B cell (primary cell): Measurements from ENCODE around the gene KRTAP10-1. TPM values are rescaled to one million over a fixed set of nuclear protein-coding genes. Genes with fewer than 3 reads are reported as not detected.
"Not testable (repeated sequence)": the region's sequence is repeated elsewhere in the genome, so short reads cannot be mapped to it uniquely, and the experiment has no call there.

Experiments
- ATAC-seq: fragments of 200-7000 bp; cut with Tn5 transposase; one replicate; pipeline ENCODE4 v1.10.0; 2021; ENCODE audit warnings: low read depth, mild to moderate bottlenecking, moderate number of reproducible peaks, moderate library complexity
- CTCF ChIA-PET: fragments of 350-600 bp; sonication (Branson Sonifier 250); formaldehyde crosslinking; loops from one replicate; lab custom pipeline; 2021; ENCODE audit warnings: antibody characterized with exemption, inconsistent platforms; lab: Charles Lee
- POLR2A ChIA-PET: fragments of 350-600 bp; sonication (Branson Sonifier 250); formaldehyde crosslinking; loops from one replicate; lab custom pipeline; 2021; ENCODE audit warnings: antibody characterized with exemption; lab: Charles Lee
- DNase-seq: peaks from one replicate; pipeline ENCODE4 v3.0.0; 2013
- H2AFZ ChIP-seq: 2 replicates; pipeline ENCODE4 v1.6.1; 2012; ENCODE audit warnings: mild to moderate bottlenecking, low read depth, low read length; ENCODE audit not compliant: insufficient read depth, poor library complexity, severe bottlenecking
- H3K27ac ChIP-seq, 2 donors: 1 replicate in 1 of 2; 2 replicates in 1 of 2; pipeline ENCODE4 v1.5.1; 2012 to 2013; ENCODE audit warnings: low read length in 2 of 2, mild to moderate bottlenecking in 2 of 2, moderate library complexity in 1 of 2
- H3K27me3 ChIP-seq, 4 experiments: fragments of 200-600 bp in 1 of 4; sonication (generic) in 1 of 4; replicated peaks in 1 of 4; 1 replicate in 2 of 4; 2 replicates in 2 of 4; pipeline versions ENCODE4 v1.6.1 to v1.7.0; 2013 to 2016; ENCODE audit warnings: low read length in 3 of 4, mild to moderate bottlenecking in 2 of 4, mixed read lengths in 1 of 4, moderate library complexity in 1 of 4; ENCODE audit not compliant: insufficient read depth in 4 of 4, control insufficient read depth in 3 of 4; ENCODE audit errors: control extremely low read depth in 1 of 4
- H3K36me3 ChIP-seq, 2 experiments: replicated peaks in 1 of 2; 1 replicate in 1 of 2; 2 replicates in 1 of 2; pipeline versions ENCODE4 v1.6.1 to v1.7.1; 2013; ENCODE audit warnings: low read length in 1 of 2; ENCODE audit not compliant: insufficient read depth in 2 of 2, control insufficient read depth in 1 of 2; ENCODE audit errors: control extremely low read depth in 1 of 2, extremely low read depth in 1 of 2
- H3K4me1 ChIP-seq, 2 donors: fragments of 200-600 bp in 1 of 2; sonication (generic) in 1 of 2; 1 replicate in 1 of 2; 2 replicates in 1 of 2; pipeline versions ENCODE4 v1.5.1 to v1.6.1; 2013 to 2017; ENCODE audit warnings: low read length in 2 of 2; ENCODE audit not compliant: control insufficient read depth in 2 of 2, insufficient read depth in 2 of 2
- H3K4me2 ChIP-seq: replicated peaks from 2 replicates; pipeline ENCODE3; 2012; ENCODE audit warnings: mild to moderate bottlenecking, low read depth, low read length; ENCODE audit not compliant: poor library complexity, severe bottlenecking
- H3K4me3 ChIP-seq, 5 experiments: fragments of 200-600 bp in 1 of 5; sonication (generic) in 1 of 5; 1 replicate in 3 of 5; 2 replicates in 2 of 5; pipeline versions ENCODE4 v1.5.1 to v1.7.0; 2011 to 2016; ENCODE audit warnings: low read length in 4 of 5, mild to moderate bottlenecking in 4 of 5, low read depth in 2 of 5, control low read depth in 1 of 5, moderate library complexity in 1 of 5; ENCODE audit not compliant: insufficient read depth in 1 of 5; ENCODE audit errors: control extremely low read depth in 1 of 5, extremely low read depth in 1 of 5
- H3K79me2 ChIP-seq: fragments of 200-600 bp; sonication (generic); one replicate; pipeline ENCODE4 v1.6.0; 2016; ENCODE audit warnings: low read length; ENCODE audit not compliant: control insufficient read depth, insufficient read depth
- H3K9ac ChIP-seq: fragments of 200-600 bp; sonication (generic); 2 replicates; pipeline ENCODE4 v1.6.1; 2017; ENCODE audit warnings: mild to moderate bottlenecking, low read length, moderate library complexity
- H3K9me3 ChIP-seq, 3 donors: one replicate each; pipeline versions ENCODE4 v1.6.1 to v1.7.1; 2013; ENCODE audit warnings: low read length in 2 of 3; ENCODE audit not compliant: control insufficient read depth in 2 of 3, insufficient read depth in 1 of 3; ENCODE audit errors: control extremely low read depth in 1 of 3
- H4K20me1 ChIP-seq: 2 replicates; pipeline ENCODE4 v1.6.0; 2012; ENCODE audit warnings: mild to moderate bottlenecking, low read length; ENCODE audit not compliant: insufficient read depth, control insufficient read depth, poor library complexity, severe bottlenecking
- H3K27ac Mint-ChIP-seq: one replicate; pipeline ENCODE4 v1.8.0; 2021; ENCODE audit warnings: mixed read lengths
- H3K27me3 Mint-ChIP-seq: one replicate; pipeline ENCODE4 v1.8.0; 2021; ENCODE audit warnings: mixed read lengths
- H3K4me1 Mint-ChIP-seq: one replicate; pipeline ENCODE4 v1.8.0; 2021; ENCODE audit warnings: mixed read lengths
- H3K4me3 Mint-ChIP-seq: one replicate; pipeline ENCODE4 v1.8.0; 2021; ENCODE audit warnings: mixed read lengths
- H3K9me3 Mint-ChIP-seq: one replicate; pipeline ENCODE4 v1.8.0; 2022; ENCODE audit warnings: mixed read lengths; ENCODE audit not compliant: insufficient read depth
- EZH2 ChIP-seq: IDR thresholded peaks from 2 replicates; pipeline ENCODE4 v1.6.1; 2012; ENCODE audit warnings: borderline replicate concordance, low read depth, mild to moderate bottlenecking, moderate library complexity, low read length; ENCODE audit not compliant: insufficient read depth, poor library complexity, severe bottlenecking
- WGBS: methylation state at CpG from one replicate; pipeline ENCODE4 v1.1.5; 2013; ENCODE audit warnings: missing lambda C conversion rate; ENCODE audit not compliant: insufficient coverage; 5-methylcytosine and 5-hydroxymethylcytosine counted together
- intact Hi-C: fragments of 100-400 bp; cut with micrococcal nuclease; formaldehyde crosslinking; loops from one replicate; pipeline ENCODE4 v1.10.0; 2022
- polyA plus RNA-seq: library from polyadenylated mRNA; depleted of rRNA; stranded (reverse); fragments of >200 nt; gene quantifications from 2 replicates; pipeline ENCODE4 v1.2.3, GENCODE V29; 2012
- total RNA-seq, 2 donors: library from RNA; stranded (reverse); fragments of 120-200 nt in 1 of 2; gene quantifications; 1 replicate in 1 of 2; 2 replicates in 1 of 2; pipeline versions ENCODE4 v1.2.3 to v1.2.4, GENCODE V29; 2013 to 2022
- TF ChIP-seq, protein P1 (sequence below): fragments of 200-600 bp; IDR thresholded peaks from one replicate; pipeline ENCODE4 v1.8.0; 2022; ENCODE audit warnings: antibody characterized with exemption, mild to moderate bottlenecking

The KRTAP10-1 gene
- total and polyA plus RNA-seq, 2 donors (not counting 1 experiment from before 2014, with no cell fraction given), result not detected

DNA sequence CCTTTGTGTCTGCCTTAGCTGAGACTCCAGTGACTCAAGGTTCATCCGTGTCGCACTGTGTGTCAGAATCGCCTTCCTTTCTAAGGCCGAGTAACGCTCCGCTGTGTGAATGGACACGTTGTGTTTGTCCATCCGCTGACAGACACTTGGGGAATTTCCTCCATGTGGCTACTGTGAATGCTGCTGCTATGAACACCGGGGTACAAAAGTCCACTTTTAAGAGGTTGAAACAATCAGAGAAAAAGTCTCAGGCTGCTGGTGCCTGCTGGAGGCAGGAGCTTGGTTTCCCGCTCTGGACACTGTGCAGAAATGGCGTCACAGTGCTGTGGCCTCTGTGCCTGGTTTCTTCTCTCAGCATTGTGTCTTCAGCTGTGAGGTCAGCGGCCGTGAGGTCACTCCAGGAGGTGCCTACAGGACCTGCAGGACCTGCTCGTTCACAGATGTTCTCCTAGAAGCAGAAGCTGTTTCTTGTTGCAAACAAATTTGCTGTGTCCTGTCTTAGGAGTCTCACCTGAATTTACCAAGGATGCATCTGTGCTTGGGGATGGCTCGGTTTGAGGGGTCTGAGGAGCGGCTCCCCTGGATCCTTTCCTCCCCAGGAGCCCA lies 34.2 kb downstream of the KRTAP10-1 start:
- H3K27ac Mint-ChIP-seq, result no peak overlapping the region
- no peak overlapping the region for H3K4me3 Mint-ChIP-seq
- CTCF ChIA-PET, result interaction anchor here (1.2 kb wide), 1 partner anchor 288 kb away, joined by 4 read pairs; no protein-coding TSS in a partner anchor
- TF ChIP-seq EZH2, result no peak
- 90% methylated on average over 16 of the region's 16 CpGs for WGBS
- H3K4me3 ChIP-seq, result no peak overlapping the region
- H4K20me1 ChIP-seq, result no peaks in the 10 kb centered on the region
- peaks cover 7% of the 10 kb centered on the region for H3K4me1 Mint-ChIP-seq
- H3K27ac ChIP-seq, result no peak overlapping the region
- H3K27me3 ChIP-seq, result peaks cover 0 to 9% (median 4%) of the 10 kb centered on the region in 4 experiments
- H3K4me1 ChIP-seq, result peaks cover 12 to 20% of the 10 kb centered on the region in 2 donors
- ATAC-seq, result no peak
- no peak overlapping the region for H3K9ac ChIP-seq
- no peak overlapping the region for H3K4me2 ChIP-seq
- no peaks in the 10 kb centered on the region for H3K9me3 Mint-ChIP-seq
- POLR2A ChIA-PET, result no interaction called here
- H3K27me3 Mint-ChIP-seq, result peaks cover 10% of the 10 kb centered on the region
- intact Hi-C loops, result no loop called here
- DNase-seq, result no peak
- no peaks in the 10 kb centered on the region for H3K79me2 ChIP-seq
- no peaks in the 10 kb centered on the region for H3K36me3 ChIP-seq
- H2AFZ ChIP-seq, result no peak overlapping the region
- H3K9me3 ChIP-seq, result peaks cover 0 to 3% (median 0%) of the 10 kb centered on the region in 3 donors

DNA sequence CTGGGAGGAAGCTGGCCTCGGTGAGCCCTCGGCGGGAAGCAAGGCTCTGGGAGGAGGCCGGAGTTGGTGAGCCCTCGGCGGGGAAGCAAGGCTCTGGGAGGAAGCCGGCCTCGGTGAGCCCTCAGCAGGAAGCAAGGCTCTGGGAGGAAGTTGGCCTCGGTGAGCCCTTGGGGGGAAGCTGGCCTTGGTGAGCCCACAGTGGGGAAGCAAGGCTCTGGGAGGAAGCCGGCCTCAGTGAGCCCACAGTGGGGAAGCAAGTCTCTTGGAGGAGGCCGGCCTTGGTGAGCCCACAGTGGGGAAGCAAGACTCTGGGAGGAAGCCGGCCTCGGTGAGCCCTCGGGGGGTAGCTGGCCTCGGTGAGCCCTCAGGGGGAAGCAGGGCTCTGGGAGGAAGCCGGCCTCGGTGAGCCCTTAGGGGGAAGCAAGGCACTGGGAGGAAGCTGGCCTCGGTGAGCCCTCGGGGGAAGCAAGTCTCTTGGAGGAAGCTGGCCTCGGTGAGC lies 36.0 kb downstream of the KRTAP10-1 start:
- Mint-ChIP-seq H3K4me1 (peaks cover 3% of the 10 kb centered on the region), H3K9me3 (no peaks in the 10 kb centered on the region), H3K4me3 (no peak overlapping the region), H3K27me3 (peaks cover 6% of the 10 kb centered on the region), H3K27ac (no peak overlapping the region)
- peak; percentile 29 for DNase-seq
- no peak overlapping the region for H3K4me3 ChIP-seq
- no peaks in the 10 kb centered on the region for H3K36me3 ChIP-seq
- CTCF ChIA-PET, result no interaction called here
- peak overlapping the region in 1 of 2 donors; percentile 46 for H3K27ac ChIP-seq
- no peak for ATAC-seq
- intact Hi-C loops, result no loop called here
- H2AFZ ChIP-seq, result peak overlapping the region; percentile 65
- H4K20me1 ChIP-seq, result no peaks in the 10 kb centered on the region
- 14% methylated on average over 20 of the region's 20 CpGs for WGBS
- POLR2A ChIA-PET, result interaction anchor here (0.9 kb wide), 1 partner anchor 666 kb away, joined by 3 read pairs; no protein-coding TSS in a partner anchor
- no peak overlapping the region for H3K9ac ChIP-seq
- no peaks in the 10 kb centered on the region for H3K9me3 ChIP-seq
- no peak overlapping the region for H3K4me2 ChIP-seq
- no peaks in the 10 kb centered on the region for H3K79me2 ChIP-seq
- peaks cover 0 to 6% (median 0%) of the 10 kb centered on the region in 4 experiments for H3K27me3 ChIP-seq
- peaks cover 6 to 12% of the 10 kb centered on the region in 2 donors for H3K4me1 ChIP-seq
- TF ChIP-seq, protein P1, sequence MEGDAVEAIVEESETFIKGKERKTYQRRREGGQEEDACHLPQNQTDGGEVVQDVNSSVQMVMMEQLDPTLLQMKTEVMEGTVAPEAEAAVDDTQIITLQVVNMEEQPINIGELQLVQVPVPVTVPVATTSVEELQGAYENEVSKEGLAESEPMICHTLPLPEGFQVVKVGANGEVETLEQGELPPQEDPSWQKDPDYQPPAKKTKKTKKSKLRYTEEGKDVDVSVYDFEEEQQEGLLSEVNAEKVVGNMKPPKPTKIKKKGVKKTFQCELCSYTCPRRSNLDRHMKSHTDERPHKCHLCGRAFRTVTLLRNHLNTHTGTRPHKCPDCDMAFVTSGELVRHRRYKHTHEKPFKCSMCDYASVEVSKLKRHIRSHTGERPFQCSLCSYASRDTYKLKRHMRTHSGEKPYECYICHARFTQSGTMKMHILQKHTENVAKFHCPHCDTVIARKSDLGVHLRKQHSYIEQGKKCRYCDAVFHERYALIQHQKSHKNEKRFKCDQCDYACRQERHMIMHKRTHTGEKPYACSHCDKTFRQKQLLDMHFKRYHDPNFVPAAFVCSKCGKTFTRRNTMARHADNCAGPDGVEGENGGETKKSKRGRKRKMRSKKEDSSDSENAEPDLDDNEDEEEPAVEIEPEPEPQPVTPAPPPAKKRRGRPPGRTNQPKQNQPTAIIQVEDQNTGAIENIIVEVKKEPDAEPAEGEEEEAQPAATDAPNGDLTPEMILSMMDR, result no peak
- TF ChIP-seq EZH2, result no peak

DNA sequence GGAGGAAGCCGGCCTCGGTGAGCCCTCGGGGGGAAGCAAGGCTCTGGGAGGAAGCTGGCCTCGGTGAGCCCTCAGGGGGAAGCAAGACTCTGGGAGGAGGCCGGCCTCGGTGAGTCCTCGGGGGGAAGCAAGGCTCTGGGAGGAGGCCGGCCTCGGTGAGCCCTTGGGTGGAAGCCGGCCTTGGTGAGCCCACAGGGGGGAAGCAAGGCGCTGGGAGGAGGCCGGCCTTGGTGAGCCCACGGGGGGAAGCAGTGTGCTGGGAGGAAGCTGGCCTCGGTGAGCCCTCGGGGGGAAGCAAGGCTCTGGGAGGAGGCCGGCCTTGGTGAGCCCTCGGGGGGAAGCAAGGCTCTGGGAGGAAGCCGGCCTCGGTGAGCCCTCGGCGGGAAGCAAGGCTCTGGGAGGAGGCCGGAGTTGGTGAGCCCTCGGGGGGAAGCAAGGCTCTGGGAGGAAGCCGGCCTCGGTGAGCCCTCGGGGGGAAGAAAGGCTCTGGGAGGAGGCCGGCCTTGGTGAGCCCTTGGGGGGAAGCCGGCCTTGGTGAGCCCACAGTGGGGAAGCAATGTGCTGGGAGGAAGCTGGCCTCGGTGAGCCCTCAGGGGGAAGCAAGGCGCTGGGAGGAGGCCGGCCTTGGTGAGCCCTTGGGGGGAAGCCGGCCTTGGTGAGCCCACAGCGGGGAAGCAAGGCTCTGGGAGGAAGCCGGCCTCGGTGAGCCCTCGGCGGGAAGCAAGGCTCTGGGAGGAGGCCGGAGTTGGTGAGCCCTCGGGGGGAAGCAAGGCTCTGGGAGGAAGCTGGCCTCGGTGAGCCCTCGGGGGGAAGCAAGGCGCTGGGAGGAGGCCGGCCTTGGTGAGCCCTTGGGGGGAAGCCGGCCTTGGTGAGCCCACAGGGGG lies 36.7 kb downstream of the KRTAP10-1 start:
- CTCF ChIA-PET, result not testable (repeated sequence)

More for the DNA sequence above, 36.7 kb downstream of the KRTAP10-1 start:
- 56% methylated on average over 32 of the region's 44 CpGs for WGBS
- H3K27me3 Mint-ChIP-seq, H3K9ac ChIP-seq, intact Hi-C loops, H3K4me3 ChIP-seq, H3K4me3 Mint-ChIP-seq, H3K27ac ChIP-seq, DNase-seq, H3K9me3 ChIP-seq, H2AFZ ChIP-seq, H3K9me3 Mint-ChIP-seq, H3K27me3 ChIP-seq, H3K4me2 ChIP-seq, H3K27ac Mint-ChIP-seq, H3K36me3 ChIP-seq, ATAC-seq, H4K20me1 ChIP-seq, H3K79me2 ChIP-seq, H3K4me1 Mint-ChIP-seq: not testable (repeated sequence)
- H3K4me1 ChIP-seq, result peaks cover 6 to 12% of the 10 kb centered on the region in 2 donors
- POLR2A ChIA-PET, result interaction anchor here (0.9 kb wide), 1 partner anchor 665 kb away, joined by 3 read pairs; no protein-coding TSS in a partner anchor
